Rectal smooth muscle tissue (tissue), 1 donor: Measurements from ENCODE around the gene IFI16.
"Not testable (repeated sequence)": the region's sequence is repeated elsewhere in the genome, so short reads cannot be mapped to it uniquely, and the experiment has no call there.

Source experiments
- H3K27ac ChIP-seq: one replicate; pipeline ENCODE4 v1.7.0; 2013; ENCODE audit warnings: low read depth, low read length, inconsistent platforms
- H3K27me3 ChIP-seq: one replicate; pipeline ENCODE4 v1.7.0; 2013; ENCODE audit warnings: low read length; ENCODE audit not compliant: control insufficient read depth, insufficient read depth
- H3K36me3 ChIP-seq: one replicate; pipeline ENCODE4 v1.7.0; 2013; ENCODE audit warnings: low read length; ENCODE audit not compliant: control insufficient read depth, insufficient read depth
- H3K4me1 ChIP-seq: one replicate; pipeline ENCODE4 v1.7.0; 2013; ENCODE audit warnings: low read length; ENCODE audit not compliant: control insufficient read depth, insufficient read depth
- H3K4me3 ChIP-seq: one replicate; pipeline ENCODE4 v1.7.0; 2013; ENCODE audit warnings: low read length
- H3K9ac ChIP-seq: one replicate; pipeline ENCODE4 v1.7.0; 2013; ENCODE audit warnings: low read length

Gene IFI16

GRCh38 chr1:158996998-158997397 is 12.7 kb upstream of the IFI16 start:
- no peak overlapping the region for H3K9ac ChIP-seq
- no peaks in the 10 kb centered on the region for H3K36me3 ChIP-seq
- no peak overlapping the region for H3K4me3 ChIP-seq
- no peak overlapping the region for H3K27ac ChIP-seq
- H3K27me3 ChIP-seq = no peaks in the 10 kb centered on the region
- H3K4me1 ChIP-seq = peaks cover 5% of the 10 kb centered on the region

GRCh38 chr1:158998037-158998780 is 11.5 kb upstream of the IFI16 start:
- Histone ChIP-seq H3K36me3 (no peaks in the 10 kb centered on the region), H3K27me3 (no peaks in the 10 kb centered on the region), H3K4me1 (peaks cover 5% of the 10 kb centered on the region), H3K27ac (no peak overlapping the region), H3K4me3 (peak overlapping the region; percentile 58), H3K9ac (no peak overlapping the region)

GRCh38 chr1:158998781-158999161 is 10.9 kb upstream of the IFI16 start:
- H3K9ac ChIP-seq = no peak overlapping the region
- peak overlapping the region; percentile 58 for H3K4me3 ChIP-seq
- peak overlapping the region; percentile 89 for H3K27ac ChIP-seq
- H3K4me1 ChIP-seq = peaks cover 5% of the 10 kb centered on the region
- no peaks in the 10 kb centered on the region for H3K27me3 ChIP-seq
- no peaks in the 10 kb centered on the region for H3K36me3 ChIP-seq

GRCh38 chr1:158999316-159000069 is 10.2 kb upstream of the IFI16 start:
- Histone ChIP-seq H3K4me3 (peak overlapping the region; percentile 58), H3K9ac (no peak overlapping the region), H3K27ac (peak overlapping the region; percentile 89), H3K27me3 (no peaks in the 10 kb centered on the region), H3K4me1 (peaks cover 5% of the 10 kb centered on the region), H3K36me3 (no peaks in the 10 kb centered on the region)

GRCh38 chr1:159000070-159000409 is 9.7 kb upstream of the IFI16 start:
- Histone ChIP-seq H3K27me3 (no peaks in the 10 kb centered on the region), H3K27ac (peak overlapping the region; percentile 89), H3K4me3 (peak overlapping the region; percentile 58), H3K4me1 (peaks cover 5% of the 10 kb centered on the region), H3K9ac (no peak overlapping the region), H3K36me3 (no peaks in the 10 kb centered on the region)

GRCh38 chr1:159000625-159001024 is 9.1 kb upstream of the IFI16 start:
- Histone ChIP-seq H3K4me1 (peaks cover 5% of the 10 kb centered on the region), H3K27me3 (no peaks in the 10 kb centered on the region), H3K36me3 (no peaks in the 10 kb centered on the region), H3K4me3 (peak overlapping the region; percentile 58), H3K9ac (no peak overlapping the region), H3K27ac (peak overlapping the region; percentile 89)

- Histone ChIP-seq H3K27me3 (no peaks in the 10 kb centered on the region), H3K4me1 (peaks cover 8% of the 10 kb centered on the region), H3K36me3 (no peaks in the 10 kb centered on the region), H3K27ac (peak overlapping the region; percentile 37), H3K4me3 (no peak overlapping the region), H3K9ac (no peak overlapping the region)
Measured at GRCh38 chr1:159005161-159005560, 4.5 kb upstream of the IFI16 start.

- H3K9ac ChIP-seq = no peak overlapping the region
- H3K4me1 ChIP-seq = peaks cover 4% of the 10 kb centered on the region
- no peaks in the 10 kb centered on the region for H3K27me3 ChIP-seq
- no peaks in the 10 kb centered on the region for H3K36me3 ChIP-seq
- no peak overlapping the region for H3K4me3 ChIP-seq
- peak overlapping the region; percentile 14 for H3K27ac ChIP-seq
Measured at GRCh38 chr1:159005676-159006075, 4.0 kb upstream of the IFI16 start.

- not testable (repeated sequence) for H3K27me3 ChIP-seq, H3K4me1 ChIP-seq, H3K4me3 ChIP-seq, H3K36me3 ChIP-seq, H3K9ac ChIP-seq
- H3K27ac ChIP-seq = peak overlapping the region; percentile 14
Measured at GRCh38 chr1:159006210-159006807, 3.4 kb upstream of the IFI16 start.

GRCh38 chr1:159007726-159008125 is 2.0 kb upstream of the IFI16 start:
- peaks cover 4% of the 10 kb centered on the region for H3K4me1 ChIP-seq
- no peak overlapping the region for H3K9ac ChIP-seq

GRCh38 chr1:159008744-159009188 is 941 bp upstream of the IFI16 start:
- Histone ChIP-seq H3K4me3 (peak overlapping the region; percentile 78), H3K4me1 (peaks cover 4% of the 10 kb centered on the region), H3K27me3 (no peaks in the 10 kb centered on the region), H3K27ac (peak overlapping the region; percentile 83), H3K9ac (no peak overlapping the region), H3K36me3 (no peaks in the 10 kb centered on the region)

More at GRCh38 chr1:159007726-159008125, 2.0 kb upstream of the IFI16 start:
- no peaks in the 10 kb centered on the region for H3K27me3 ChIP-seq
- H3K4me3 ChIP-seq = no peak overlapping the region
- no peaks in the 10 kb centered on the region for H3K36me3 ChIP-seq
- no peak overlapping the region for H3K27ac ChIP-seq

GRCh38 chr1:159009287-159009686 is 420 bp upstream of the IFI16 start:
- H3K9ac ChIP-seq = no peak overlapping the region
- no peaks in the 10 kb centered on the region for H3K27me3 ChIP-seq
- peak overlapping the region; percentile 78 for H3K4me3 ChIP-seq
- peak overlapping the region; percentile 83 for H3K27ac ChIP-seq
- H3K36me3 ChIP-seq = no peaks in the 10 kb centered on the region
- peaks cover 4% of the 10 kb centered on the region for H3K4me1 ChIP-seq
